Endodermal cell (in vitro differentiated cells): Measurements from ENCODE around the gene CDK10. TPM values are rescaled to one million over a fixed set of nuclear protein-coding genes. Genes with fewer than 3 reads are reported as not detected.

Source experiments
- DNase-seq: peaks from one replicate; pipeline ENCODE4 v3.0.0-alpha.2; 2017
- H3K27ac ChIP-seq: 2 replicates; pipeline ENCODE4 v1.5.1; 2013; ENCODE audit warnings: mild to moderate bottlenecking, low read depth, low read length, moderate library complexity
- H3K27me3 ChIP-seq: 2 replicates; pipeline ENCODE4 v1.6.1; 2013; ENCODE audit warnings: mild to moderate bottlenecking, low read length, moderate library complexity; ENCODE audit not compliant: insufficient read depth, control insufficient read depth, poor library complexity, severe bottlenecking
- H3K36me3 ChIP-seq: 2 replicates; pipeline ENCODE4 v1.7.0; 2013; ENCODE audit warnings: mild to moderate bottlenecking, low read length, moderate library complexity; ENCODE audit not compliant: control insufficient read depth, insufficient read depth
- H3K4me1 ChIP-seq: one replicate; pipeline ENCODE4 v1.7.0; 2013; ENCODE audit warnings: low read length; ENCODE audit not compliant: control insufficient read depth, insufficient read depth
- H3K4me3 ChIP-seq: 2 replicates; pipeline ENCODE4 v1.5.1; 2013; ENCODE audit warnings: mild to moderate bottlenecking, low read length, moderate library complexity
- H3K9ac ChIP-seq: 2 replicates; pipeline ENCODE4 v1.6.1; 2013; ENCODE audit warnings: mild to moderate bottlenecking, low read length, moderate library complexity; ENCODE audit not compliant: poor library complexity, severe bottlenecking; ENCODE audit errors: extremely low read depth
- H3K9me3 ChIP-seq: 2 replicates; pipeline ENCODE4 v1.6.1; 2013; ENCODE audit warnings: mild to moderate bottlenecking, low read length, moderate library complexity; ENCODE audit not compliant: control insufficient read depth
- H3K27ac Mint-ChIP-seq: 2 replicates; pipeline ENCODE4 v1.8.0; 2020; ENCODE audit warnings: mixed read lengths
- H3K27me3 Mint-ChIP-seq: 2 replicates; pipeline ENCODE4 v1.8.0; 2021; ENCODE audit warnings: mild to moderate bottlenecking, mixed read lengths; ENCODE audit not compliant: insufficient read depth
- H3K36me3 Mint-ChIP-seq: 2 replicates; pipeline ENCODE4 v1.8.0; 2020; ENCODE audit warnings: low read depth, mixed read lengths
- H3K4me1 Mint-ChIP-seq: 2 replicates; pipeline ENCODE4 v1.8.0; 2020; ENCODE audit warnings: mixed read lengths
- H3K4me3 Mint-ChIP-seq: 2 replicates; pipeline ENCODE4 v1.8.0; 2020; ENCODE audit warnings: mild to moderate bottlenecking, moderate library complexity, mixed read lengths
- H3K9me3 Mint-ChIP-seq: 2 replicates; pipeline ENCODE4 v1.8.0; 2020; ENCODE audit warnings: mild to moderate bottlenecking, mixed read lengths
- CTCF ChIP-seq: fragments of 200-600 bp; sonication (generic); conservative IDR thresholded peaks from 2 replicates; pipeline ENCODE4 v1.5.0; 2021; ENCODE audit warnings: antibody characterized with exemption, mild to moderate bottlenecking
- WGBS, 2 experiments: methylation state at CpG; one replicate each; pipeline versions ENCODE4 v1.1.5 to v1.1.7; 2013; ENCODE audit warnings: missing lambda C conversion rate in 2 of 2, mixed read lengths in 1 of 2; ENCODE audit not compliant: insufficient coverage in 1 of 2, insufficient read length in 1 of 2; 5-methylcytosine and 5-hydroxymethylcytosine counted together
- total RNA-seq, 2 donors: library from RNA; stranded (reverse); fragmentation: NEBNext Ultra II Directional in 1 of 2; extraction: Animal tissue kit (Norgen Biotek cat#: 25700) in 1 of 2; gene quantifications; 2 replicates in 1 of 2; 3 replicates in 1 of 2; pipeline ENCODE4 v1.2.1, GENCODE V29; 2021

CDK10 gene
- total RNA-seq, 2 donors from 2014 or later = 108 to 123 TPM

- no peak overlapping the region for H3K4me3 Mint-ChIP-seq
- no peak for TF ChIP-seq CTCF
- DNase-seq = no peak
- Histone ChIP-seq H3K9me3 (no peaks in the 10 kb centered on the region), H3K27me3 (no peaks in the 10 kb centered on the region), H3K4me1 (no peaks in the 10 kb centered on the region), H3K36me3 (peaks cover 95% of the 10 kb centered on the region), H3K4me3 (no peak overlapping the region), H3K27ac (no peak overlapping the region), H3K9ac (no peak overlapping the region)
- 94 to 100% methylated on average over 2 to 3 of the region's 3 CpGs for WGBS, 2 experiments
- H3K36me3 Mint-ChIP-seq = peaks cover 84% of the 10 kb centered on the region
- no peaks in the 10 kb centered on the region for H3K4me1 Mint-ChIP-seq
- H3K9me3 Mint-ChIP-seq = no peaks in the 10 kb centered on the region
- no peak overlapping the region for H3K27ac Mint-ChIP-seq
- no peaks in the 10 kb centered on the region for H3K27me3 Mint-ChIP-seq
Observed at GRCh38 chr16:89736554-89736953, 50.1 kb downstream of the CDK10 start.

GRCh38 chr16:89737341-89738071 lies 51.0 kb downstream of the CDK10 start:
- no peaks in the 10 kb centered on the region for H3K4me1 Mint-ChIP-seq
- DNase-seq = no peak
- H3K36me3 Mint-ChIP-seq = peaks cover 81% of the 10 kb centered on the region
- no peak overlapping the region for H3K27ac ChIP-seq
- H3K9ac ChIP-seq = no peak overlapping the region
- H3K4me3 Mint-ChIP-seq = no peak overlapping the region
- H3K27ac Mint-ChIP-seq = peak overlapping the region; percentile 21
- no peaks in the 10 kb centered on the region for H3K27me3 ChIP-seq
- H3K4me3 ChIP-seq = no peak overlapping the region
- no peaks in the 10 kb centered on the region for H3K9me3 ChIP-seq
- H3K27me3 Mint-ChIP-seq = no peaks in the 10 kb centered on the region
- no peaks in the 10 kb centered on the region for H3K4me1 ChIP-seq
- WGBS, 2 experiments = 94 to 96% methylated on average over 17 to 20 of the region's 20 CpGs
- peaks cover 94% of the 10 kb centered on the region for H3K36me3 ChIP-seq
- no peaks in the 10 kb centered on the region for H3K9me3 Mint-ChIP-seq
- no peak for TF ChIP-seq CTCF

DNA sequence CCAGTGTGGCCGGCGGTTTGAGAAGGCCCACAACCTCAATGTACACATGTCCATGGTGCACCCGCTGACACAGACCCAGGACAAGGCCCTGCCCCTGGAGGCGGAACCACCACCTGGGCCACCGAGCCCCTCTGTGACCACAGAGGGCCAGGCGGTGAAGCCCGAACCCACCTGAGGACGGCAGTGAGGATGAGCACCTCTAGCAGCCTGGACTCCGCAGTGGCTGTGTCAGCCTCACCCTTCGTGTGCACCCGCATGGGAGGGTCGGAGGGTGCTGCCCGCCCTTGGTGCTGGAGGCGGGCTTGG lies 51.5 kb downstream of the CDK10 start:
- no peaks in the 10 kb centered on the region for H3K9me3 Mint-ChIP-seq
- 96 to 98% methylated on average over 13 to 14 of the region's 14 CpGs for WGBS, 2 experiments
- H3K36me3 Mint-ChIP-seq = peaks cover 85% of the 10 kb centered on the region
- H3K9ac ChIP-seq = no peak overlapping the region
- H3K4me3 Mint-ChIP-seq = no peak overlapping the region
- H3K9me3 ChIP-seq = no peaks in the 10 kb centered on the region
- H3K27ac Mint-ChIP-seq = no peak overlapping the region
- no peak overlapping the region for H3K4me3 ChIP-seq
- peaks cover 96% of the 10 kb centered on the region for H3K36me3 ChIP-seq
- H3K27ac ChIP-seq = no peak overlapping the region
- H3K27me3 Mint-ChIP-seq = no peaks in the 10 kb centered on the region
- no peaks in the 10 kb centered on the region for H3K4me1 ChIP-seq
- H3K27me3 ChIP-seq = no peaks in the 10 kb centered on the region
- no peak for TF ChIP-seq CTCF
- no peaks in the 10 kb centered on the region for H3K4me1 Mint-ChIP-seq
- no peak for DNase-seq
